Left cardiac atrium (tissue), 4 donors: ENCODE measurements around the gene ZDBF2. TPM values are rescaled to one million over a fixed set of nuclear protein-coding genes. Genes with fewer than 3 reads are reported as not detected.
"Not testable (repeated sequence)": the region's sequence is repeated elsewhere in the genome, so short reads cannot be mapped to it uniquely, and the experiment has no call there.

ENCODE experiments used
- ATAC-seq, 2 donors: fragments of 200-7000 bp; cut with Tn5 transposase; one replicate each; pipeline ENCODE4 v1.9.1; 2020; ENCODE audit warnings: mild to moderate bottlenecking in 2 of 2, moderate library complexity in 2 of 2
- DNase-seq: peaks from one replicate; pipeline ENCODE4 v3.0.0-alpha.2; 2020
- intact Hi-C, 2 donors: fragments of 100-400 bp; cut with DNase I; formaldehyde crosslinking; loops; one replicate each; pipeline versions ENCODE4 v1.14.1 to v1.15.1; 2022 to 2023
- total RNA-seq, 2 donors: library from RNA; stranded (reverse); fragmentation: NEBNext Ultra II Directional; extraction: Animal tissue kit (Norgen Biotek cat#: 25700); gene quantifications; one replicate each; pipeline ENCODE4 v1.2.1, GENCODE V29; 2021
- donor health status: DM: no; HTN: yes; CAD: no.
- donor health status: DM: no; HTN: yes; CAD: no; lungs with severe emphysema.
- donor health status: DM: yes; HTN: yes; CAD: no.
- donor health status: Dilated cardiomyopathy.

The ZDBF2 gene
- total RNA-seq, 2 donors from 2014 or later, result 8.5 to 10.4 TPM

- ATAC-seq (no peak), DNase-seq (no peak)
- intact Hi-C loops, result no loop called here
Measured at GRCh38 chr2:206305523-206306245, 31.2 kb downstream of the ZDBF2 start.

DNA sequence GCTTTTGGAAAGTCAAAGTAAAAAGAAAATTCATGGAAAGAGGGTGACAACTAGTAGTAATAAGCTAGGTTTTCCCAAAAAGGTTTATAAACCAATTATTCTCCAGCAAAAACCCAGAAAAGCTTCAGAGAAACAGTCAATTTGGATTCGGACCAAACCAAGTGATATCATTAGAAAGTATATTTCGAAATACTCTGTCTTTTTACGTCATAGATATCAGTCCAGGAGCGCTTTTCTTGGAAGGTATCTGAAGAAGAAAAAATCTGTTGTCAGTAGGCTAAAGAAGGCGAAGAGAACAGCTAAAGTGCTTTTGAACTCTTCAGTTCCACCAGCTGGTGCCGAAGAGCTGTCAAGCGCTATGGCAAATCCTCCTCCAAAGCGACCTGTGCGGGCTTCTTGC, 36.6 kb downstream of the ZDBF2 start:
- intact Hi-C loops, result no loop called here
- no peak for DNase-seq
- ATAC-seq, result no peak

DNA sequence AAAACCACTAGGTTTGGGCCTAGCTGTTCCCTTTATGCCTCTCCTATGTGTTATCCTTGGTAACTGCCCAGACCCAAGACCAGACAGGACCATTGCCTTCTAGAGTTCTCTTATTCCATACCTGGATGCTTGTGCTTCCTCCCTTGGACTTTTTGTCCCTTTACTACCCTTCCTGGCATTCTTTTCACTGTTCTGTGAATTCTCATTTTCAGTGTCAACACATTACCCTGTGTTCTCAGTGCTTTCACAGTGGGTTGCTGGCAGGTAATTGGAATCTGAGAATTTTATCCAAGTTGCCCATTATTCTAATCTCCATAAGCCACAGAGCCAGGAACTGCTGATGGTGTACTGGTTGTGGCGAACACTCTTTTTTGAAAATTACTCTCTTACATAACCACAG, 41.7 kb downstream of the ZDBF2 start:
- ATAC-seq (no peak), DNase-seq (no peak)
- intact Hi-C loops, result no loop called here

DNA sequence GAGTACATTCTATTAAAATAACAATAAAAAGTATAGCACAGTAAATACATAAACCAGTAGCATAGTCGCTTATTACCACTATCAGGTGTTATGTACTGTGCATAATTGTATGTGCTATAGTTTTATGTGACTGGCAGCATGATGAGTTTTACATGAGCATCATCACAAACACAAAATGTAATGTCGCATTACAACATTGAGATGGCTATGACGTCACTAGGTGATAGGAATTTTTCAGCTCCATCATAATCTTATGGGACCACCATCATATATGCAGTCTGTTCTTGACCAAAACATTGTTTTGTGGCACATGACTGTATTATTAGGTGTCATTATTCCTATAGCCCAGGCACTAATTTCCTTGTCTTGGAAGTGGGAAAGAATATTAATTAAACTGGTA, 48.6 kb downstream of the ZDBF2 start:
- ATAC-seq (no peak), DNase-seq (no peak)
- intact Hi-C loops, result no loop called here

- DNase-seq, result no peak
- intact Hi-C loops, result no loop called here
- no peak for ATAC-seq
Measured at GRCh38 chr2:206323486-206323885, 49.0 kb downstream of the ZDBF2 start.

DNA sequence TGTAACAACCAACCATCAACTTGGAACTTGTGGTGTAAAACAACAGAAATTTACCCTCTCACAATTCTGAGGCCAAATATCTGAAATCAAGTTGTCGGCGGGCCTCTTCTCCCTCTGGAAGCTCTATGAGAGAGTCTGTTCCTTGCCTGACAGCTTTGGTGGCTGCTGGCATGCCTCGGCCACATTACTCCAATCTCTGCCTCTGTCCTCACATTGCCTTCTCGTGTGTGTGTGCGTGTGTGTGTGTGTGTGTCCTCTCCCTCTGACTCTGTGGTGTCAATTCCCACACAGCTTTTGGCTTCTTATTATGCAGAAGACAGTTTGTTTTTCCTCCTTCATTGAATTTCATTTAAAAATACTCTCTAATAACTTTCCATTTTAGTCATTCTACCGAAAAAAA, 50.4 kb downstream of the ZDBF2 start:
- intact Hi-C loops, result no loop called here
- no peak for ATAC-seq
- no peak for DNase-seq

DNA sequence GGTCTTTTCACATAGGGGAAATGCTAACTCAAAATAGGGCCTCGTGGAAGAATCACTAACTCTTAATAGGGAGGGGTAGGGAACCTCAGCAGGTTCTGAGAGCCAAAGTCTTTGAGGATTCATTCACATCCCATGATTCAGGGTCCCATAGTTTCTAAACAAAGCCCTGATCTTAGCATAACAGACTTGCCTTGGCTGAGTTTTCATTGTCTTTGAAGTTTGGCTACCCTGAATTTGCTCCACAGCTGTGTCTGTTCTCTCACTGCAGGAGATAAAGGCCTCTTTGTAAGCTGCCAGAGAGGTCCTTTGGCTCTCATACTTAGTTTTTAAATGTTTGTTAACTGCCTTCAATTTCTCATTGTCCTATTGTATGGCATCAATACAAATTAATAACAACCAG, 54.5 kb downstream of the ZDBF2 start:
- no peak for ATAC-seq
- no peak for DNase-seq
- intact Hi-C loops, result no loop called here

DNA sequence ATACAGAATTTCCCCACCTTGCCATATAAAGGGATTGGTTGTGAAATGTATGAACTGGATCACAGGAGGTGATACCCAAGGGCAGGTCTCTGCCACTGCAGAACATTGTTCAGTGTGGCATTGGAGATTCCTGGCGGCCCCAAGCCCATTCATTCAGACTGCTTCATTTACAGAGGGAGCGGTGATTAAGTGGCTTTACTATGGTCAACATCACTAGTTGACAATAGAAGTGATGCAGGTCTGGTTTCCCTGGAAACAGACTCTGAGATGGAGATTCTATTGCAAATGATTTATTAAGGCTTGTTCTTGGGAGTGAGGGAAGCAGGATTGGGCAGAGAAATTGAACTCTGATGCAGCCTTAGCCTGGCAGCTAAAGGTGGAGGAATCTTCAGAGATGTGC, 62.4 kb downstream of the ZDBF2 start:
- no peak for ATAC-seq
- no peak for DNase-seq
- intact Hi-C loops, result no loop called here

DNA sequence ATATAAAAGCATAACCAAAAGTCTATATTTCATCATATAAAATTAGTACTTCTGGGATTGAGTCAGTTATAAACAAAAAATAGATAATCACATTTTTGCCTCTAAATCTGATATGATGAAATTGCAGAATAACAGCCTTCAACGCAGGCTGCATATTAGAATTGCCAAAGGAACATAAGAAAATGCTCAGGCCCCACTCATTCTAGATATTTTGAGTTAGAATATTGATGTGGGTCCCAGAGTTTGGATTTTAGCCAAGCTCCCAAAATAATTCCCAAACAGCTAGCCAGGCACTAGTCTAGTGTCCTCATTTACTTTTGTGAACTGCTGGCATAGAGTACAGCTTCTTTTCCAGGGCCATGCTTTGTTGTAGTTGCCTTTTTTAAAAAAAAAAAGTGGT, 63.5 kb downstream of the ZDBF2 start:
- intact Hi-C loops, result no loop called here
- DNase-seq, result no peak
- ATAC-seq, result no peak

DNA sequence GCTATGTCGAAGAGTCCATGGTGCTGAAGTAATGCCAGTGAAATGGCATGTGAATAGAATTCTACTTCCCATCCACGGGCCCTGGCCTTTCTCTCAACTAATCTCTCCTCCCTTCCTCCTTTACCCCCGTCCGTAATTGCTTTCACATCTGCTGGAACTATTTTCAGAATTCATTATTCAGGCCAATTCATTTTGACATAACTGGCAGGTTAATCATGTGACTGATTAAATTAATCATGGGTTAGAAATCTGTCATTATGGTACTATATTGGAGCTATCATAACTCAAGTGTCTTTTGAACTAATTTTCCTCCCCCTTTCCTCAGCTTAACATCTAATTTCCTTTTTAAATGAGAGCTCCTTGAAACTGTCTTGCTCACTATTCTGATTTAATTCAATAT, 66.9 kb downstream of the ZDBF2 start:
- DNase-seq (no peak), ATAC-seq (no peak)
- intact Hi-C loops, result no loop called here

GRCh38 chr2:206343144-206343543, 68.7 kb downstream of the ZDBF2 start:
- intact Hi-C loops, result no loop called here
- DNase-seq, result no peak
- ATAC-seq, result no peak

GRCh38 chr2:206343816-206344215, 69.4 kb downstream of the ZDBF2 start:
- DNase-seq (no peak), ATAC-seq (no peak)
- intact Hi-C loops, result no loop called here

DNA sequence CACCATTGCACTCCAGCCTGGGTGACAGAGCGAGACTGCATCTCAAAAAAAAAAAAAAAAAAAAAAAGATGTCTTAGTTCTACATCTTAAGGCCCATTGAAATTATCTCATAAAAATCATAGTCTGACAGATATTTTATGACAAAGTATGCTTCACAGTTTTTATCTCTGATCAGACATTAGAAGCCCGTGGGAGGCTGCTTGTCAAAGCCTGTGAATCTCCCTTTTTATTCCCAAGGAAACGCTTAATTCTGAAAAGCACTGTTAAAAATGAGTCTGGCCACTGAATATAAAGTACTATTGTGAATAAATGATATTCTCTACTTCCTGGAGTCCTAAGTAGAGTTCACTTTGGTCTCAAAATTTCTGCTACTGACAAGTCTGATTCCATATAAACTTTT, 71.1 kb downstream of the ZDBF2 start:
- no peak for DNase-seq
- intact Hi-C loops, result no loop called here
- ATAC-seq, result no peak

DNA sequence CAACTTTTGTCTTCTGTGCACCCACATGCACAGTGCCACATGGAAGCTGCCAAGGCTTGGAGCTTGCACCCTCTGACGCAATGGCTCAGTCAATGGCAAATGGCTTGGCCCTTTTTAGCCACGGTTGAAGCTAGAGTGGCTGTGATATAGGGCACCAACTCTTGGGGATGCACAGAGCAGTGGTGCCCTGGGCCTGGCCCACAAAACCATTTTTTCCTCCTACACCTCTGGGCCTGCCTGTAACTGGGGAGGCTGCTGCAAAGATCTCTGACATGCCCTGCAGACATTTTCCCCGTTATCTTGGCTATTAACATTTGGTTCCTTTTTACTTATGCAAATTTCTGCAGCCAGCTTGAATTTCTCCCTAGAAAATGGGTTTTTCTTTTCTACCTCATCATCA, 74.9 kb downstream of the ZDBF2 start:
- intact Hi-C loops, result no loop called here
- ATAC-seq, result no peak
- DNase-seq, result no peak

GRCh38 chr2:206352571-206352970, 78.1 kb downstream of the ZDBF2 start:
- intact Hi-C loops, result no loop called here

DNA sequence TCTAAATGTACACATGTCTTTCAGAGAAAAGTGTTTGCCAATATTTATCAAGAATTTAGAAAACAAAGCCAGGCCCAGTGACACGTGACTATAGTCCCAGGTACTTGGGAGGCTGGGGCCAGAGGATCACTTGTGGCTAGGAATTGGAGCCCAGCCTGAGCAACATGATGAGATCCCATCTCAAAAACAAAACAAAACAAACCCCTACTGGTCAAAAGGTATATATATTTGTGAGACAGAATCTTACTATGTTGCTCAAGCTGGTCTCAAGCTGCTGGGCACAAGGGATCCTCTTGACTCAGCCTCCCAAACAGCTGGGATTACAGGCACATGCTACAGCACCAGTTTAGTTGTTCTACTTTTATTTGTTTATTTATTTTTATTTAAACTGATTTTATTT, 79.2 kb downstream of the ZDBF2 start:
- ATAC-seq, result no peak
- DNase-seq, result no peak
- intact Hi-C loops, result no loop called here

More at GRCh38 chr2:206352571-206352970, 78.1 kb downstream of the ZDBF2 start:
- no peak for ATAC-seq
- DNase-seq, result no peak

DNA sequence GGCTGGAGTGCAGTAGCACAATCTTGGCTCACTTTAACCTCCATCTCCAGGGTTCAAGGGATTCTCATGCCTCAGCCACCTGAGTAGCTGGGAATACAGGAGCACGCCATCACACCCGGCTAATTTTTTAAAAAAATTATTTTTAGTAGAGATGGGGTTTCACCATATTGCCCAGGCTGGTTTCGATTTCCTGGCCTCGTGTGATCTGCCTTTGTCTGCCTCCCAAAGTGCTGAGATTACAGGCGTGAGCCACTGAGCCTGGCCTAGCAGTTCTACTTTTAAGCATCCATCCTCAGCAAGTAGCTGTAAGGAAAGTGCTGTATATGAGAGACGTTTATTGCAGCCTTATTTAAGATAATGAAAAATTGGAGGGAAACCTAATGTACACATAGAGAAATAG, 79.7 kb downstream of the ZDBF2 start:
- ATAC-seq (no peak), DNase-seq (no peak)
- intact Hi-C loops, result no loop called here

- ATAC-seq, intact Hi-C loops, DNase-seq: not testable (repeated sequence)
Measured at GRCh38 chr2:206356840-206357239, 82.4 kb downstream of the ZDBF2 start.

DNA sequence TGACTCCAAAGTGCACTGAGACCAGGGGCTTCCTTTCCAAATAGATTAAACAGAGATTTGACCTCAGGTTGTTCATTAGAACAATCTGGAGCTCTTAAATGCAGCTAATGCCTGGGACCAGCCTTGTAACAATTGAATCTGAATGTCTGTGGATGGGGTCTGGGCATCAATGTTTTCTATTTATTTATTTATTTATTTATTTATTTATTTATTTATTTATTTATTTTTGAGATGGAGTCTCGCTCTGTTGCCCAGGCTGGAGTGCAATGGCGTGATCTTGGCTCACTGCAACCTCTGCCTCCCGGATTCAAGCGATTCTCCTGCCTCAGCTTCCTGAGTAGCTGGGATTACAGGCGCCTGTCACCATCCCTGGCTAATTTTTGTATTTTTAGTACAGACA, 86.4 kb downstream of the ZDBF2 start:
- intact Hi-C loops, DNase-seq, ATAC-seq: not testable (repeated sequence)

DNA sequence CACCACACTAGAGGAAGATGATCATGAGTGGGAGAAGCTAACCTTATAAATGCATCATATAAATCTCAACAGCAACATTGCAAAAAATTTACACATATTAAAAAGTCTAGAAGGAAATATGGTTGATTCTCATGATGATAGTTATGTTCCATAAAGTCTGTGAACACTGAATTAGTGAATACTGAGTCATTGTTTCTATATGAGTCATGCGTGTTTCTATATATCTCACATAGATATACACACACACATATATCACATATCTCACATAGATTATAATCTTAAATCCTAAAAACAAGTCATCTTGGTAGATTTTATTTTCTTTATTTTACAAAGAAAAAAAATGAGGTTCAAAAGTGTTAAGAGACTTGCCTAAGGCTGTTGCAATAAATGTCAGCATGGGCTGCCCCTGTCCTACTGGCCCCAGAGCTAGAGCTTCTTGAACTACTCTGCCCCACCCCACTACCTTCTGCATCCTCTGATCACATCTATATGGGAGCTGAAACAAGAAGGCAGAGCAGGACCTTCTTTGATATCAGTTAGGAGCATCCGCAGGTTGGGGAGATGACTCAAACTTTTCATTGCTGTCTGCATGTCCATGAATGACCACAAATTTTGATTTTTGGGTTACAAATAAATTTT, 87.1 kb downstream of the ZDBF2 start:
- ATAC-seq, result no peak
- intact Hi-C loops, result no loop called here
- no peak for DNase-seq
